ENCODE measurements around the gene PKP3.
"Not testable (repeated sequence)": the region's sequence is repeated elsewhere in the genome, so short reads cannot be mapped to it uniquely, and the experiment has no call there.

Gene PKP3

GRCh38 chr11:395866-396265 is 1.9 kb downstream of the PKP3 start:
- no peak for DNase-seq (ENCODE audit: low read depth, low spot score)

GRCh38 chr11:396511-396947 is 2.5 kb downstream of the PKP3 start:
- no peak for DNase-seq (ENCODE audit: low read depth, low spot score)

GRCh38 chr11:396948-397548 is 3.0 kb downstream of the PKP3 start:
- DNase-seq (ENCODE audit: low read depth, low spot score), result no peak

- DNase-seq (ENCODE audit: low read depth, low spot score), result no peak
Measured at GRCh38 chr11:398826-399225, 4.8 kb downstream of the PKP3 start.

- no peak for DNase-seq (ENCODE audit: low read depth, low spot score)
Measured at GRCh38 chr11:399731-400211, 5.8 kb downstream of the PKP3 start.

GRCh38 chr11:400241-400689 is 6.3 kb downstream of the PKP3 start:
- DNase-seq (ENCODE audit: low read depth, low spot score), result no peak

GRCh38 chr11:401196-401595 is 7.2 kb downstream of the PKP3 start:
- not testable (repeated sequence) for DNase-seq (ENCODE audit: low read depth, low spot score)

- DNase-seq (ENCODE audit: low read depth, low spot score), result no peak
Measured at GRCh38 chr11:403021-403760, 9.2 kb downstream of the PKP3 start.

- no peak for DNase-seq (ENCODE audit: low read depth, low spot score)
Measured at GRCh38 chr11:403761-404431, 9.9 kb downstream of the PKP3 start.

- no peak for DNase-seq (ENCODE audit: low read depth, low spot score)
Measured at GRCh38 chr11:404551-405264, 10.7 kb downstream of the PKP3 start.

GRCh38 chr11:405323-405953 is 11.4 kb downstream of the PKP3 start:
- DNase-seq (ENCODE audit: low read depth, low spot score), result no peak

GRCh38 chr11:405954-406795 is 12.2 kb downstream of the PKP3 start:
- no peak for DNase-seq (ENCODE audit: low read depth, low spot score)

GRCh38 chr11:406796-407650 is 13.0 kb downstream of the PKP3 start:
- no peak for DNase-seq (ENCODE audit: low read depth, low spot score)

- DNase-seq (ENCODE audit: low read depth, low spot score), result no peak
Measured at GRCh38 chr11:407651-408123, 13.7 kb downstream of the PKP3 start.

GRCh38 chr11:408154-409007 is 14.4 kb downstream of the PKP3 start:
- DNase-seq (ENCODE audit: low read depth, low spot score), result no peak

- DNase-seq (ENCODE audit: low read depth, low spot score), result no peak
Measured at GRCh38 chr11:409008-409599, 15.1 kb downstream of the PKP3 start.

- DNase-seq (ENCODE audit: low read depth, low spot score), result no peak
Measured at GRCh38 chr11:409600-410483, 15.8 kb downstream of the PKP3 start.
